GM10266 (cell line): ENCODE results near the gene RGS6.

Source experiments
- DNase-seq: peaks from one replicate; pipeline ENCODE4 v3.0.0; 2012; ENCODE audit errors: extremely low spot score
- CTCF ChIP-seq: IDR thresholded peaks from 2 replicates; pipeline ENCODE4 v1.5.1; 2012; ENCODE audit warnings: mild to moderate bottlenecking, low read depth; ENCODE audit not compliant: control insufficient read depth, insufficient read depth; ENCODE audit errors: missing control alignments

RGS6 gene

GRCh38 chr14:72387726-72388125 is 455.5 kb downstream of the RGS6 start:
- no peak for TF ChIP-seq CTCF
- DNase-seq = no peak

- TF ChIP-seq CTCF = no peak
Observed at GRCh38 chr14:72389200-72389599, 457.0 kb downstream of the RGS6 start.

GRCh38 chr14:72401101-72401625 is 468.9 kb downstream of the RGS6 start:
- no peak for DNase-seq
- TF ChIP-seq CTCF = no peak

More at GRCh38 chr14:72389200-72389599, 457.0 kb downstream of the RGS6 start:
- DNase-seq = no peak

GRCh38 chr14:72401632-72402376 is 469.6 kb downstream of the RGS6 start:
- no peak for DNase-seq
- no peak for TF ChIP-seq CTCF

GRCh38 chr14:72402377-72402772 is 470.1 kb downstream of the RGS6 start:
- no peak for DNase-seq
- TF ChIP-seq CTCF = no peak

- DNase-seq = no peak
- no peak for TF ChIP-seq CTCF
Observed at GRCh38 chr14:72404106-72404774, 472.0 kb downstream of the RGS6 start.

GRCh38 chr14:72404998-72405397 is 472.8 kb downstream of the RGS6 start:
- TF ChIP-seq CTCF = no peak
- no peak for DNase-seq
